ENCODE results near the gene TPBGL. TPM values are rescaled to one million over a fixed set of nuclear protein-coding genes. Genes with fewer than 3 reads are reported as not detected.

The TPBGL gene
- total and polyA plus RNA-seq, 2 donors (not counting 3 experiments of a cell fraction or from before 2014, with no cell fraction given) = not detected

- no TSS peak for BruUV-seq (replicated peaks)
- H2AFZ ChIP-seq (ENCODE audit: low read depth, low read length) = no peak overlapping the region
- no peak overlapping the region for H3K9ac ChIP-seq (replicated peaks; ENCODE audit: extremely low read depth, insufficient read depth, low read length)
- H3K4me2 ChIP-seq (ENCODE audit: insufficient read depth, low read length) = no peak overlapping the region
- H4K20me1 ChIP-seq (replicated peaks; ENCODE audit: control insufficient read depth, extremely low read depth, insufficient read depth, low read length) = no peaks in the 10 kb centered on the region
- intact Hi-C loops (cut with micrococcal nuclease) (no loop called here), dilution Hi-C loops (cut with MboI; ENCODE audit: extremely low pct_ligation_motif_present, low sequenced_read_pairs) (no loop called here)
- TF ChIP-seq JUN (IDR thresholded peaks at IDR 0.05; ENCODE audit: borderline replicate concordance, insufficient read depth, insufficient read length, low read depth) (no peak), POLR2A (IDR thresholded peaks at IDR 0.05; ENCODE audit: low read depth, low read length) (no peak), MYC (IDR thresholded peaks at IDR 0.05; ENCODE audit: low read depth, low read length) (no peak), GATA2 (IDR thresholded peaks at IDR 0.05; ENCODE audit: insufficient read depth, insufficient read length, low read depth, low read length) (no peak), CTCF (IDR thresholded peaks at IDR 0.05; ENCODE audit: extremely low read depth in 1 of 2, insufficient read depth in 1 of 2, low read depth in 1 of 2, low read length in 2 of 2) (no peak), MAX (IDR thresholded peaks at IDR 0.05; ENCODE audit: insufficient read depth, insufficient read length) (no peak), EZH2 (IDR thresholded peaks at IDR 0.05; ENCODE audit: borderline replicate concordance, low read depth, low read length, severe bottlenecking) (no peak), POLR2AphosphoS5 (IDR thresholded peaks at IDR 0.05; ENCODE audit: insufficient read depth, low read depth, low read length) (no peak), FOS (IDR thresholded peaks at IDR 0.05; ENCODE audit: borderline replicate concordance, insufficient read depth, low read length) (no peak)
- no peak overlapping the region for H3K27ac ChIP-seq (ENCODE audit: insufficient read depth, low read depth, low read length)
- no peaks in the 10 kb centered on the region for H3K9me1 ChIP-seq (replicated peaks; ENCODE audit: control insufficient read depth, extremely low read depth, insufficient read depth, low read length)
- H3K9me3 ChIP-seq (replicated peaks; ENCODE audit: control insufficient read depth, insufficient read depth, low read length) = no peaks in the 10 kb centered on the region
- DNase-seq (ENCODE audit: low read depth, low spot score) = no peak
- no peak for FAIRE-seq
- POLR2A ChIA-PET = no interaction called here
- CTCF ChIA-PET = interaction anchor here (2.3 kb wide), 1 partner anchor 107 kb away, joined by 15 read pairs; no protein-coding TSS in a partner anchor
- no peaks in the 10 kb centered on the region for H3K27me3 ChIP-seq (ENCODE audit: control insufficient read depth in 2 of 2, insufficient read depth in 2 of 2, low read length in 2 of 2)
- peaks cover 10 to 49% of the 10 kb centered on the region in 2 experiments for H3K36me3 ChIP-seq (ENCODE audit: control insufficient read depth in 2 of 2, extremely low read depth in 1 of 2, insufficient read depth in 2 of 2, low read length in 2 of 2)
- no peak overlapping the region for H3K4me3 ChIP-seq (replicated peaks in 1 of 3; ENCODE audit: insufficient read depth in 1 of 3, low read depth in 1 of 3, low read length in 3 of 3)
- no peaks in the 10 kb centered on the region for H3K79me2 ChIP-seq (ENCODE audit: control insufficient read depth, insufficient read depth, low read length)
- peaks cover 31% of the 10 kb centered on the region for H3K4me1 ChIP-seq (ENCODE audit: control insufficient read depth, extremely low read depth, insufficient read depth, low read length)
Observed at GRCh38 chr11:75277991-75278790, 37.6 kb downstream of the TPBGL start.

All from endothelial cell of umbilical vein (primary cell).